ENCODE measurements around the gene MRPS34. TPM values are rescaled to one million over a fixed set of nuclear protein-coding genes. Genes with fewer than 3 reads are reported as not detected.
A peak's percentile ranks its signal among the peaks of the same experiment; 100 is the strongest.

The MRPS34 gene
- total RNA-seq, 1 experiment from 2014 or later: 276 TPM

GRCh38 chr16:1784977-1785845, 12.3 kb upstream of the MRPS34 start:
- in situ Hi-C loops (cut with HindIII; ENCODE audit: low sequenced_read_pairs): no loop called here

GRCh38 chr16:1782408-1783264, 9.7 kb upstream of the MRPS34 start, which contains the start of the genes NUBP2 and SPSB3:
TSS of gene NUBP2 (plus strand) at chr16:1782960. CDS start at chr16:1783021, 61 bp downstream.
TSS of gene SPSB3 (minus strand) at chr16:1782571. CDS start at chr16:1781483, 1,088 bp downstream.
- in situ Hi-C loops (cut with HindIII; ENCODE audit: low sequenced_read_pairs): no loop called here
- DNase-seq (ENCODE audit: low spot score): peak; percentile 100

More at GRCh38 chr16:1784977-1785845, 12.3 kb upstream of the MRPS34 start:
- DNase-seq (ENCODE audit: low spot score): no peak

- DNase-seq (ENCODE audit: low spot score): no peak
- in situ Hi-C loops (cut with HindIII; ENCODE audit: low sequenced_read_pairs): no loop called here
Observed at GRCh38 chr16:1781758-1782407, 8.9 kb upstream of the MRPS34 start.

DNA sequence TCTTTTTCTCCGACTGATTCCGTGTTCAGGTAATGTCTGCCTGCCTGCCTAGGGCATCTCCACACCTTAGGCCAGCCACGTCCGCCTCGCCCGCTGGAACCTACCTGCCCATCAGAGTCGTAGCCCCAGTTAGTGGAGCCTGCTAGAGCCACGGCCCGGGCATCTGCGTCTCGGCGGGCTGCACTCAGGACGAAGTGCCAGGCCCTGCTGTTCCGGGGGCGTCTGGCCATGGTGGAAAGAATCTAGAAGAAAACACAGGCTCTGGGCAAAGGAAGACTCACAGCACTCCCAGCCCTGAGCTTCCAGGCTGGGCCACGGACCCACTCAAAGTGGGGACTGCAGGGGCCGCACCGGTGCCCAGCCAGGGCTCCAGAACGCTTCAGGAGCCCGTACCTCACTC, 8.3 kb upstream of the MRPS34 start:
- in situ Hi-C loops (cut with HindIII; ENCODE audit: low sequenced_read_pairs): no loop called here
- no peak for DNase-seq (ENCODE audit: low spot score)

DNA sequence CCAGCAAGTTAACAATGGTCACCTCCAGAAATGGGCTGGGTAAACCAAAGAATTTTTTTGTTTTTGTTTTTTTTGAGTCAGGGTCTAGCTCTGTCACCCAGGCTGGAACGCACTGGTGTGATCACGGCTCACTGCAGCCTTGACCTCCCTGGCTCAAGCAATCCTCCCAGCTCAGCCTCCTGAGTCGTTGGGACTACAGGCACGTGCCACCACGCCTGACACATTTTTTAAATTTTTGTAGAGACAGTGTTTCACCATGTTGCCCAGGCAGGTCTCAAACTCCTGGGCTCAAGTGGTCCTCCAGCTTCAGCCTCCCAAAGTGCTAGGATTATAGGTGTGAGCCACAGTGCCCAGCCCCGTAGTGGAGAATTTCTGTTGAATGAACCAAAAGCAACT, 7.7 kb upstream of the MRPS34 start:
- in situ Hi-C loops (cut with HindIII; ENCODE audit: low sequenced_read_pairs): no loop called here
- no peak for DNase-seq (ENCODE audit: low spot score)

DNA sequence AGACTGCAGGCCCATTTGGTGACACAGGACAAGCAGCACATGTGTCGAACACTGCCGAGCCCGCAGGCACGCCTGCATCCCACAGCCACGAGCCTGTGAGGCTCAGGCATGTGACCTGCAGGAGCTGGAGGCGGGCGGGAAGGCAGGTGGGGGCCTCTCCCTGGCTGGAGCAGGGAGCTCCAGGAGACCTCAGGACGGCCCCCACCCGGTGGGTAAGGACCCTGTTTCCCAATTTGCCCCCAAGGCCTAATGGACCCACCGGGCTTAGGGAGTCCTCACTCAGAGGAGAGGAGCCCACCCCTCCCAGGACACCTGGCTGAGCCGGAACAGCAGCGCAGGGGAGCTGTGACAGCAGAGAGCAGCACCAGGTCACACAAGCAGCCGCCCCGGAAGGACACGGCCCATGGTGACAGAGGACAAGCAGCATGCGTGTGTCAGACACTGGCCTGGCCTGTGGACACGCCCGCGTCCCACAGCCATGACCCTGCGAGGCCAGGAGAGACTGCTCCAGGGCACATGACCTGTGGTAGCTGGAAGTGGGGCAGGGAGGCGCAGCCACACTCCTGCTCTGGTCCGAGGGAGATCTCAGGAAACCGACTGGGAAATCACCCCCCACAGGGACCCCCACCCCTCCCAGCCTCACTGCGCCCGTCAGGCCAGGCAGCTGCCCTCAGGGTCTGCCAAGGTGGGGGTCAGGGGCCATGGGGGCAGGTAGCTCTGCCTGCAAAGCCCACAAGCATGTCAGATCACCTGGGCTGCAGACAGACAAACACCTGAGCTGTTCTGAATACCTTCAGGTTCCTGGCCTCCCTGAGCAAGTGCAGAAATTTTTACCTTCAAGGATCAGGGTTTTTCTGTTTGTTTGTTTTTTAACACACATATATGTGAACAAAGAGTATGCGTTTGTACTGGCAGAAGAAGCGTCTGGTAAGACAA, 7.1 kb upstream of the MRPS34 start:
- in situ Hi-C loops (cut with HindIII; ENCODE audit: low sequenced_read_pairs): no loop called here
- DNase-seq (ENCODE audit: low spot score): no peak

- DNase-seq (ENCODE audit: low spot score): no peak
- in situ Hi-C loops (cut with HindIII; ENCODE audit: low sequenced_read_pairs): no loop called here
Observed at GRCh38 chr16:1779234-1779701, 6.3 kb upstream of the MRPS34 start.

DNA sequence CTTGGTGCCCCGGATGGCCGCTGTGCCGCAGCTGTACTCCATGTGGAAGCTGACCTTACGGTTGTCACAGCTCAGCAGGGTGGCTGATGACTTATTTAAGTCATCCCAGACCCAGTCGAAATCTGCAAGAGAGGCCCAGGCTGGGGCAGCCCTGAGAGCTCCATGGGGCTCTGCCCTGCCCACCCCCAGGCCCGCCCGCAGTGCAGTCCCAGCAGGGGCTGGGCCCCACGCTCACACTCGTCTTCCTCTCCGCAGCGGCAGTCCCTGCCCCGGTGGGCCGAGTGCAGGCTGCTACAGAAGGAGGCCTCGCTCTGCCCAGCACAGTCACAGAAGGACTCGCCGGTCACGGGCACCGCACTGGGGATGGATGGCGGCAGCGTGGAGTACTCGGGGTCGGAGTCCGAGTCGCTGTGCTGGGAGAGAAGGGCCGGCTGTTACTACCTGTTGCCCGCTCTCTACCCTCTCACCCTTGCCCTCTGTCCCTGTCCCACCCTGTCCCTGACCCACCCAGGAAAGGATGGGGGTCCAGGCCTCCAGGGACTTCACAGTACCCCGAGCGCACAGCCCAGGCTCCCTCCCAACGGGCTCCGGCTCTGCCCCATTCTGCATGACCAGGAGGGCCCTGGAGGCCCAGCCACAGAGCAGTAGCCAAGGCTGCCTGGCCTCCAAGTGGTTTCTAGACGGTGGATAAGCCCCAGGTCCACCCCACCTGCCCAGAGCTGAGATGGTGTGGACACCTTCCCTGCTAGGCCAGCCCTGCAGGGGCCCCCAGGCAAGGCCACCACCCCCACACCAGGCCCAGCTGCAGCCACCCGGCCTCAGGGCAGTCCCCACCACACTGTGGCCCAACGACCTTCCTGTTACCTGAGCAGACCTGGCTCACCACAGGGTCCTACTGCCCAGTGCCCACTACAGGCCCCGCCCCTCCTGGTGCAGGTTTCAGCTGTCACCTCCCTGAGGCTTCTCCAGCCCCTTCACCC, 5.6 kb upstream of the MRPS34 start:
- no peak for DNase-seq (ENCODE audit: low spot score)
- in situ Hi-C loops (cut with HindIII; ENCODE audit: low sequenced_read_pairs): no loop called here

GRCh38 chr16:1777375-1778199, 4.7 kb upstream of the MRPS34 start:
- in situ Hi-C loops (cut with HindIII; ENCODE audit: low sequenced_read_pairs): no loop called here
- no peak for DNase-seq (ENCODE audit: low spot score)

DNA sequence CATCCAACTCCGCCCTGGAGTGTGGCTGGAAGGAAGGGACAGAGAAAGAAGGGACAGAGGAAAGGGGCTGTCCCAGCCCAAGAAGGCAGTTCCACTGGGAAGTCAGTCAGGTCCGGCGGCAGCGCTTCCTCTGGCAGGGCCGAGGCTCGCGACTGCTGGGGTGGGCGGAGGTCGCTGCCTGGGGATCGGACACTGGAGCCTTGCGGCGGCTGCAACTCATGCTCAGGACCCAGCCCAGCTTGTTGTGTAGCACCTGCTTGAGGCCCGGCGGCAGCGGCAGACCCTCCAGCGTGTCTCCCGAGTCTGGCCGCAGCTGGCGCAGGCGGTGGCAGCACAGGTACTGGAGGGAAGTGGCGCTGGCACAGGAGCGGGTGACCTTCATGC, 4.0 kb upstream of the MRPS34 start:
- no peak for DNase-seq (ENCODE audit: low spot score)
- in situ Hi-C loops (cut with HindIII; ENCODE audit: low sequenced_read_pairs): no loop called here

DNA sequence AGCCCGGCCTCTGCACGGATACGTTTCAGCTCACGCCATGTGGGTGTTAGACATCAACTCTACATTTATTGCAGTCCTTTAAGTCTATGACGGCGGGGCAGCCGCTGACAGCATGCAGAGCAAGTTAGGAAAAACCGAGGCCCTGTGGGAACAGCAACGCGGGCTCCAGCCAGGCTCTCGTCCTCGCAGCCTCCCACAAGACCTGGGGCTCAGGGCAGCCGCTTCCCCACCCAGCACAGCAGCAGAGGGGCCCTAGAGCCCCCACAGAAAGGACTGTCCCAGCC, 3.7 kb upstream of the MRPS34 start:
- in situ Hi-C loops (cut with HindIII; ENCODE audit: low sequenced_read_pairs): no loop called here
- DNase-seq (ENCODE audit: low spot score): no peak

GRCh38 chr16:1775846-1776671, 3.1 kb upstream of the MRPS34 start:
- in situ Hi-C loops (cut with HindIII; ENCODE audit: low sequenced_read_pairs): no loop called here
- no peak for DNase-seq (ENCODE audit: low spot score)

DNA sequence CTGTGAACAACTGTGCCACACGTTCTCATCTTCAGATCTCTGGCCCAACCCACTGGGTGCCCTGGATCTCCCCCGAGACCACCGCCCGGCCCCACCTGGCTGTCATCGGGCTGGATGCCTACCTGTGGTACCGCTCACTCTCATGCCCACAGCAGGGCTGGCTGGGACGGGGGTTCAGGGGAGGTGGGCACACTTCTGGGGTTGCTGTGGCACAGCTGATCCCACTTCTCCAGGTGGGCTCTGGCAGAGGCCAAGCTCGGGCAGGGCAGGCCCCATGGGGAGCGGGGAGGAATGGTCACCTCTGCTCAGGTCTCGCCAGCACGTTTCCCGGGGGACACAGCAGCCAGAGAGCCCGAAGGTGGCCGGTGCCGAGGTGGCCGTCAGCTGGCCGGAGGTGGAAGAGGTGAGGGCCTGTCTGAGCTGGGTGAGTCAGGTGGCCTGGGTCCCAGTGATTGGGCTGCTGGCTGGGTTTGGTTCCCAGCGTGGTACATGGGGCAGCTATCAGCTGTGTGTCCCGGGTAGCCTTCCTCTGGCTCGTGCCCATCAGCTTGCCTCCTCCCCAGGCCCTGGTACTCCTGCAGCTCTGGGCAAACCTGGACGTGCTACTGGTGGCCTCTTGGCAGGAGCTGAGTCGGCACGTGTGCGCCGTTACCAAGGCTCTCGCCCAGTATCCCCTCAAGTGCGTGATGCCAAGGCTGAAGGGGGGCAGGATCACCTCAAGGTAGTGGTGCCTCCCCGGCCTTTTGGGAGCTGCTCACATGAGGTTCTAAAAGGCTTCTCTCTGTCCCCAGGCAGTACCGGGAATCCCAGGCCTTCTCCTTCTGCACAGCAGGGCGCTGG, 2.3 kb upstream of the MRPS34 start:
- in situ Hi-C loops (cut with HindIII; ENCODE audit: low sequenced_read_pairs): no loop called here
- DNase-seq (ENCODE audit: low spot score): no peak

GRCh38 chr16:1774448-1774780, 1.5 kb upstream of the MRPS34 start:
- no peak for DNase-seq (ENCODE audit: low spot score)
- in situ Hi-C loops (cut with HindIII; ENCODE audit: low sequenced_read_pairs): no loop called here

DNA sequence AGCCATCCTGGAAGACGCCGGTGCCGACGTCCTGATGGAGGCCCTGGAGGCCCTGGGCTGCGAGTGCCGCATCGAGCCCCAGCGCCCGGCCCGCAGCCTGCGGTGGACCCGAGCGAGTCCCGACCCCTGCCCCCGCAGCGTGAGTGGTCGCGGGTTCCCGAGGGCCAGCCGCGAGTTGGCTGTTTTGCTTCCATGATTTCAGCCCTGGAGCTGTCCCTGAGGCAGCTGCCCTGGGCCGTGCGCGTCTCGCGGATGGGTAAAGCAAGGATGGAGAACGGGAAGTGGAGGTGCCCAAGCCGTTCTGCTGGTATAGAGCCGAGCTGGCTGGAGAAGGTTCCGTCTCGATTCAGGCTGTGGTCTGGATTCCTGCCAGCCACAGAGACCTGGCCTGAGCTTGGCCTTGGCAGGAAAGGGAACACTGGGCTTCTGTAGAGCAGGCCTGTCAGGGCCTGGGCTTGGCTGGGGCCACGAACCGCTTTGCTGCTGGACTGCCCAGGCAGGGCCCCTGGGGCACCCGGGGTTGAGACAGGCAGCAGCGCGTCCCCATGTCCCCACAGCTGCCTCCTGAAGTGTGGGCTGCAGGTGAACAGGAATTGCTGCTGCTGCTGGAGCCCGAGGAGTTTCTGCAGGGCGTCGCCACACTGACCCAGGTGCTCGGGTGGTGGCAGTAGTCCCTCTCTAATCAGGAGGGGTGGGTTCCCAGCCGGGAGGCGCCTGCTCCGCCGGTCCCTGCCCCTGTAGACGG, 941 bp upstream of the MRPS34 start:
- in situ Hi-C loops (cut with HindIII; ENCODE audit: low sequenced_read_pairs): no loop called here
- no peak for DNase-seq (ENCODE audit: low spot score)

Data from G401 (cell line).